ENCODE results near the gene ZSWIM1. TPM values are rescaled to one million over a fixed set of nuclear protein-coding genes. Genes with fewer than 3 reads are reported as not detected.

The ZSWIM1 gene
- total RNA-seq, 1 donor from 2014 or later = 17.3 TPM

DNA sequence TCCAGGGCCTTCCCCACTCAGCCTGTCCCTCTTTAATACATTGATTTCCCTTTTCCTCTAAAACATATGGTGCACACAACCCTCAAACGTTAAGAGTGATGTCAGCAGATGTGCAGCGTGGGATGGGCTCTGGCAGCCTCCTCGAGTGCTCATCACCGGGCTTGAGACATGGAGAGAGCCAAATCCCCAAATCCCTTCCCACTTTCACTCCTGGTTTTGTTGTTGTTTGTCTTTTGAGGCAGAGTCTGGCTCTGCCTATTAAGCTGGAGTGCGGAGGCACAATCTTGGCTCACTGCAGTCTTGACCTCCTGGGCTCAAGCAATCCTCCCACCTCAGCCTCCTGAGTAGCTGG lies 36.7 kb downstream of the ZSWIM1 start:
- Mint-ChIP-seq H3K4me1 (ENCODE audit: unreplicated experiment) (peaks cover 18% of the 10 kb centered on the region), H3K27ac (no peak overlapping the region), H3K36me3 (no peaks in the 10 kb centered on the region), H3K9me3 (no peaks in the 10 kb centered on the region), H3K27me3 (peaks cover 13% of the 10 kb centered on the region), H3K4me3 (no peak overlapping the region)
- TF ChIP-seq, protein P1, sequence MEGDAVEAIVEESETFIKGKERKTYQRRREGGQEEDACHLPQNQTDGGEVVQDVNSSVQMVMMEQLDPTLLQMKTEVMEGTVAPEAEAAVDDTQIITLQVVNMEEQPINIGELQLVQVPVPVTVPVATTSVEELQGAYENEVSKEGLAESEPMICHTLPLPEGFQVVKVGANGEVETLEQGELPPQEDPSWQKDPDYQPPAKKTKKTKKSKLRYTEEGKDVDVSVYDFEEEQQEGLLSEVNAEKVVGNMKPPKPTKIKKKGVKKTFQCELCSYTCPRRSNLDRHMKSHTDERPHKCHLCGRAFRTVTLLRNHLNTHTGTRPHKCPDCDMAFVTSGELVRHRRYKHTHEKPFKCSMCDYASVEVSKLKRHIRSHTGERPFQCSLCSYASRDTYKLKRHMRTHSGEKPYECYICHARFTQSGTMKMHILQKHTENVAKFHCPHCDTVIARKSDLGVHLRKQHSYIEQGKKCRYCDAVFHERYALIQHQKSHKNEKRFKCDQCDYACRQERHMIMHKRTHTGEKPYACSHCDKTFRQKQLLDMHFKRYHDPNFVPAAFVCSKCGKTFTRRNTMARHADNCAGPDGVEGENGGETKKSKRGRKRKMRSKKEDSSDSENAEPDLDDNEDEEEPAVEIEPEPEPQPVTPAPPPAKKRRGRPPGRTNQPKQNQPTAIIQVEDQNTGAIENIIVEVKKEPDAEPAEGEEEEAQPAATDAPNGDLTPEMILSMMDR (conservative IDR thresholded peaks at IDR 0.05) = no peak
- DNase-seq (ENCODE audit: extremely low spot score, unreplicated experiment) = no peak

- Mint-ChIP-seq H3K9me3 (no peaks in the 10 kb centered on the region), H3K4me1 (ENCODE audit: unreplicated experiment) (peaks cover 18% of the 10 kb centered on the region), H3K36me3 (no peaks in the 10 kb centered on the region), H3K27me3 (peaks cover 13% of the 10 kb centered on the region), H3K4me3 (no peak overlapping the region), H3K27ac (no peak overlapping the region)
- DNase-seq (ENCODE audit: extremely low spot score, unreplicated experiment) = no peak
- TF ChIP-seq, protein P1 (conservative IDR thresholded peaks at IDR 0.05) = no peak
These were observed 37.2 kb downstream of the ZSWIM1 start for GRCh38 chr20:45918182-45918737.

- H3K27ac Mint-ChIP-seq = no peak overlapping the region
These were observed 37.9 kb downstream of the ZSWIM1 start for GRCh38 chr20:45918779-45919537.

DNA sequence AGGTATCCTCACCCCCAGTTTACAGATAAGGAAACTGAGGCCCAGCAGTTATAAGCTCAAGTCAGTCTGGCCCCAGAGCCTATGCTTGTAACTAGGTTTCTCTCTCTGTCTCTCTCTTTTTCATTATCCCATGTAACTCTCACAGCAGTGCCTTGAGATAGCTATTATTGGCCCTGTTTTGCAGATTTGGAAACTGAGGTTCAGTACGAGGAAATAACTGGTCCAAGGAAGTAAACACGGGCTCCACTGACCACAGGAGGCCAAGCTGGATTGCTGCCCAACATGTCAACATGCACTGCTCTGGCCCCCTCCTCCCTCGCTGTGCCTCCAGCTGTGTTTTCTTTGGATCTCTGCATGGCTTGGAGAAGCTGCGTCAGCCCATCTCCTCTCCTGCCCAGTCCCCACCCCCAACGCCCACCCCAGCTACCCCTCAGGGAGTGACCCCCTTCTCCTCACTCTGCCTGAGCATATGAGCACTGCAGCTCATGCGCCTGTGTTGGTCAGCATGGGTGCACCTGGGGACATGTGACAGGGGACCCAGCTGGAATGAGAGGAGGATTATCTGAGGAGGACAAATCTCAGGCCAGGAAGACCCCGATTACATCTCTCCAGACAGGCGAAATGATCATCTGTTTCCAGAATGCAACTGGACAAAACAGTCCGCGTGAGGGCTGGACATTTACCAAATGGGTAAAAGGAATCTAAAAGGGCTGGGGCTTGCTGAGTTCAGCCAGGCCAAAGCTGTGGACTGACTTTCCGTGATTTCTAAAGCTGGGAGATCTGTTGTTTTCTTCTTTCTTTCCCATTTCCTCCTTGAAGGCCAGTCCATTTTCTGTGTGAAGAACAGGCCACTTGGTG lies 38.7 kb downstream of the ZSWIM1 start:
- Mint-ChIP-seq H3K36me3 (no peaks in the 10 kb centered on the region), H3K4me1 (ENCODE audit: unreplicated experiment) (peaks cover 16% of the 10 kb centered on the region), H3K9me3 (no peaks in the 10 kb centered on the region), H3K27ac (no peak overlapping the region), H3K4me3 (no peak overlapping the region), H3K27me3 (peaks cover 13% of the 10 kb centered on the region)
- no peak for DNase-seq (ENCODE audit: extremely low spot score, unreplicated experiment)
- TF ChIP-seq, protein P1 (conservative IDR thresholded peaks at IDR 0.05) = no peak

More at GRCh38 chr20:45918779-45919537, 37.9 kb downstream of the ZSWIM1 start:
- Mint-ChIP-seq H3K9me3 (no peaks in the 10 kb centered on the region), H3K27me3 (peaks cover 13% of the 10 kb centered on the region), H3K4me3 (no peak overlapping the region), H3K4me1 (ENCODE audit: unreplicated experiment) (peaks cover 18% of the 10 kb centered on the region), H3K36me3 (no peaks in the 10 kb centered on the region)
- TF ChIP-seq, protein P1 (conservative IDR thresholded peaks at IDR 0.05) = no peak
- no peak for DNase-seq (ENCODE audit: extremely low spot score, unreplicated experiment)

DNA sequence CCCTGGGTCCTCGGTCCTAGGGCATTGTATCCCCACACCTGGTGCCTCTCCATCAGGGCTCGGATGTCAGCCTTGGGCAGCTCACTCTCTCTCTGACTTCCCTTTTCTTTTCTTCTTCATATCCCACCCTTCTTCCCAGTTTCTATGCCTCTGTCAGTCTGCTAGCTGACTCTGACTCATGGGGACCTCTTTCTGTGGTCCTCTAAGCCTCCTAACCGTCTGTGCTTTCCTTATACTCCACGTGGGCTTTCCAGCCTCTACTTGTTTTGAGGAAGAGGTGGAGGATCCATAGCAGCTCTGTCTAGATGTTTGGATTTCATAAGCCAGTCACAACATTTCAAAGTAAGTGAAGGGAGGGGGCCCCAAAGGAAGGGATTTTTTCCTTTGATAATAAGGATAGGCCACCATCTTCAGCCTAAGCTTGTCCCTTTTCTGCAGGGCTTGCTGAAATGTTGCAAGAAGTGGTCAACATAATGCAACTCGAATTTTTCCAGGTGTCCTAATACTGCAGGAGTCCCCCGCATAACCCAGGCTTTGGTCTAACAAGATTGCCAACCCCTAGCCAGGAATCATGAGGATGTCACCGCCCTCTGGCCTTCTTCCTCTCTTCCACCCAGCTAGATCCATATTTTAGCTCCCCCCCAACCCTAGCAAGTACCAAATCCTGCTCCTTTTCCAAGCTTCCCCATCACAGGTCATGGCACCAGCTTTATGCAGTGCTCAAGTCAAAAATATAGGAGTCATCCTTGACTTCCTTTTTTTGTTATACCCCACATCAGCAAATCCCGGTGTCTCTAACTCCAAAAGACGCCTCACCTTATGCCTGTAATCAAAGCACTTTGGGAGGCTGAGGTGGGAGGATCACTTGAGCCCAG lies 39.7 kb downstream of the ZSWIM1 start:
- TF ChIP-seq, protein P1 (conservative IDR thresholded peaks at IDR 0.05) = no peak
- no peak for DNase-seq (ENCODE audit: extremely low spot score, unreplicated experiment)
- Mint-ChIP-seq H3K4me1 (ENCODE audit: unreplicated experiment) (peaks cover 22% of the 10 kb centered on the region), H3K27me3 (peaks cover 13% of the 10 kb centered on the region), H3K9me3 (no peaks in the 10 kb centered on the region), H3K36me3 (no peaks in the 10 kb centered on the region), H3K27ac (no peak overlapping the region), H3K4me3 (no peak overlapping the region)
